ENCODE measurements around the gene SMIM24. TPM values are rescaled to one million over a fixed set of nuclear protein-coding genes. Genes with fewer than 3 reads are reported as not detected.

SMIM24 gene
- total and polyA plus RNA-seq, 2 donors (not counting 1 experiment from before 2014, with no cell fraction given): not detected

- ChIA-PET POLR2A (no interaction called here), CTCF (interaction anchor here (0.7 to 2.9 kb wide), 4 partner anchors 17 to 157 kb away, joined by 3 to 19 read pairs (median 3); no protein-coding TSS in a partner anchor)
- no peak within 1 kb of the TSS for H3K27ac ChIP-seq (ENCODE audit: low read length in 2 of 2)
- H3K27me3 Mint-ChIP-seq: peaks cover 1% of the 10 kb centered on the region
- H2AFZ ChIP-seq (ENCODE audit: insufficient read depth, low read depth, low read length, poor library complexity, severe bottlenecking): no peak within 1 kb of the TSS
- 94% methylated on average over 23 of the region's 33 CpGs for WGBS (ENCODE audit: insufficient coverage)
- no peak within 1 kb of the TSS for H3K4me3 ChIP-seq (ENCODE audit: control extremely low read depth in 1 of 5, extremely low read depth in 1 of 5, insufficient read depth in 1 of 5, low read depth in 2 of 5, low read length in 4 of 5)
- H4K20me1 ChIP-seq (ENCODE audit: control insufficient read depth, insufficient read depth, low read length, poor library complexity, severe bottlenecking): no peaks in the 10 kb centered on the region
- peaks cover 0 to 4% (median 0%) of the 10 kb centered on the region in 4 experiments for H3K27me3 ChIP-seq (replicated peaks in 1 of 4; ENCODE audit: control extremely low read depth in 1 of 4, control insufficient read depth in 3 of 4, insufficient read depth in 4 of 4, low read length in 3 of 4)
- no peak within 1 kb of the TSS for H3K4me3 Mint-ChIP-seq
- H3K79me2 ChIP-seq (ENCODE audit: control insufficient read depth, insufficient read depth, low read length): no peaks in the 10 kb centered on the region
- H3K9me3 Mint-ChIP-seq (ENCODE audit: insufficient read depth): no peaks in the 10 kb centered on the region
- no peak within 1 kb of the TSS for H3K4me2 ChIP-seq (replicated peaks; ENCODE audit: low read depth, low read length, poor library complexity, severe bottlenecking)
- no peaks in the 10 kb centered on the region for H3K36me3 ChIP-seq (replicated peaks in 1 of 2; ENCODE audit: control extremely low read depth in 1 of 2, control insufficient read depth in 1 of 2, extremely low read depth in 1 of 2, insufficient read depth in 2 of 2, low read length in 1 of 2)
- H3K4me1 Mint-ChIP-seq: peaks cover 13% of the 10 kb centered on the region
- no peak within 1 kb of the TSS for H3K9ac ChIP-seq (ENCODE audit: low read length)
- peaks cover 0 to 13% (median 0%) of the 10 kb centered on the region in 3 donors for H3K9me3 ChIP-seq (ENCODE audit: control extremely low read depth in 1 of 3, control insufficient read depth in 2 of 3, insufficient read depth in 1 of 3, low read length in 2 of 3)
- intact Hi-C loops (cut with micrococcal nuclease): no loop called here
- DNase-seq (no peak), ATAC-seq (ENCODE audit: low read depth) (no peak)
- no peak within 1 kb of the TSS for H3K27ac Mint-ChIP-seq
- no peak for TF ChIP-seq EZH2 (IDR thresholded peaks at IDR 0.05; ENCODE audit: borderline replicate concordance, insufficient read depth, low read depth, low read length, poor library complexity, severe bottlenecking)
- TF ChIP-seq CTCF (IDR thresholded peaks at IDR 0.05): no peak
- H3K4me1 ChIP-seq (ENCODE audit: control insufficient read depth in 2 of 2, insufficient read depth in 2 of 2, low read length in 2 of 2): peaks cover 17 to 30% of the 10 kb centered on the region in 2 donors
Measured at GRCh38 chr19:3483226-3483628, 2.9 kb upstream of the SMIM24 start, which contains the start of gene SMIM44. Gene SMIM44 (minus strand): TSS chr19:3483441. CDS start chr19:3483403, 38 bp downstream.

GRCh38 chr19:3482507-3483225, 2.3 kb upstream of the SMIM24 start:
- 96% methylated on average over 49 of the region's 49 CpGs for WGBS (ENCODE audit: insufficient coverage)
- no peaks in the 10 kb centered on the region for H4K20me1 ChIP-seq (ENCODE audit: control insufficient read depth, insufficient read depth, low read length, poor library complexity, severe bottlenecking)
- peaks cover 0 to 13% (median 0%) of the 10 kb centered on the region in 3 donors for H3K9me3 ChIP-seq (ENCODE audit: control extremely low read depth in 1 of 3, control insufficient read depth in 2 of 3, insufficient read depth in 1 of 3, low read length in 2 of 3)
- ATAC-seq (ENCODE audit: low read depth) (no peak), DNase-seq (no peak)
- H3K27me3 Mint-ChIP-seq: peaks cover 5% of the 10 kb centered on the region
- H3K27ac ChIP-seq (ENCODE audit: low read length in 2 of 2): no peak overlapping the region
- H3K27ac Mint-ChIP-seq: no peak overlapping the region
- H2AFZ ChIP-seq (ENCODE audit: insufficient read depth, low read depth, low read length, poor library complexity, severe bottlenecking): no peak overlapping the region
- H3K4me2 ChIP-seq (replicated peaks; ENCODE audit: low read depth, low read length, poor library complexity, severe bottlenecking): no peak overlapping the region
- TF ChIP-seq EZH2 (IDR thresholded peaks at IDR 0.05; ENCODE audit: borderline replicate concordance, insufficient read depth, low read depth, low read length, poor library complexity, severe bottlenecking): no peak
- no peak for TF ChIP-seq CTCF (IDR thresholded peaks at IDR 0.05)
- H3K4me3 ChIP-seq (ENCODE audit: control extremely low read depth in 1 of 5, extremely low read depth in 1 of 5, insufficient read depth in 1 of 5, low read depth in 2 of 5, low read length in 4 of 5): no peak overlapping the region
- peaks cover 17 to 31% of the 10 kb centered on the region in 2 donors for H3K4me1 ChIP-seq (ENCODE audit: control insufficient read depth in 2 of 2, insufficient read depth in 2 of 2, low read length in 2 of 2)
- ChIA-PET CTCF (interaction anchor here (0.9 to 2.9 kb wide), 2 partner anchors 45 to 157 kb away, joined by 3 to 19 read pairs; no protein-coding TSS in a partner anchor), POLR2A (no interaction called here)
- no peaks in the 10 kb centered on the region for H3K79me2 ChIP-seq (ENCODE audit: control insufficient read depth, insufficient read depth, low read length)
- no peak overlapping the region for H3K9ac ChIP-seq (ENCODE audit: low read length)
- no peak overlapping the region for H3K4me3 Mint-ChIP-seq
- intact Hi-C loops (cut with micrococcal nuclease): no loop called here
- peaks cover 18% of the 10 kb centered on the region for H3K4me1 Mint-ChIP-seq
- peaks cover 0 to 7% (median 0%) of the 10 kb centered on the region in 4 experiments for H3K27me3 ChIP-seq (replicated peaks in 1 of 4; ENCODE audit: control extremely low read depth in 1 of 4, control insufficient read depth in 3 of 4, insufficient read depth in 4 of 4, low read length in 3 of 4)
- no peaks in the 10 kb centered on the region for H3K36me3 ChIP-seq (replicated peaks in 1 of 2; ENCODE audit: control extremely low read depth in 1 of 2, control insufficient read depth in 1 of 2, extremely low read depth in 1 of 2, insufficient read depth in 2 of 2, low read length in 1 of 2)
- no peaks in the 10 kb centered on the region for H3K9me3 Mint-ChIP-seq (ENCODE audit: insufficient read depth)

Data from B cell (primary cell).